ENCODE measurements around the gene CACNA1C.

CACNA1C gene

DNA sequence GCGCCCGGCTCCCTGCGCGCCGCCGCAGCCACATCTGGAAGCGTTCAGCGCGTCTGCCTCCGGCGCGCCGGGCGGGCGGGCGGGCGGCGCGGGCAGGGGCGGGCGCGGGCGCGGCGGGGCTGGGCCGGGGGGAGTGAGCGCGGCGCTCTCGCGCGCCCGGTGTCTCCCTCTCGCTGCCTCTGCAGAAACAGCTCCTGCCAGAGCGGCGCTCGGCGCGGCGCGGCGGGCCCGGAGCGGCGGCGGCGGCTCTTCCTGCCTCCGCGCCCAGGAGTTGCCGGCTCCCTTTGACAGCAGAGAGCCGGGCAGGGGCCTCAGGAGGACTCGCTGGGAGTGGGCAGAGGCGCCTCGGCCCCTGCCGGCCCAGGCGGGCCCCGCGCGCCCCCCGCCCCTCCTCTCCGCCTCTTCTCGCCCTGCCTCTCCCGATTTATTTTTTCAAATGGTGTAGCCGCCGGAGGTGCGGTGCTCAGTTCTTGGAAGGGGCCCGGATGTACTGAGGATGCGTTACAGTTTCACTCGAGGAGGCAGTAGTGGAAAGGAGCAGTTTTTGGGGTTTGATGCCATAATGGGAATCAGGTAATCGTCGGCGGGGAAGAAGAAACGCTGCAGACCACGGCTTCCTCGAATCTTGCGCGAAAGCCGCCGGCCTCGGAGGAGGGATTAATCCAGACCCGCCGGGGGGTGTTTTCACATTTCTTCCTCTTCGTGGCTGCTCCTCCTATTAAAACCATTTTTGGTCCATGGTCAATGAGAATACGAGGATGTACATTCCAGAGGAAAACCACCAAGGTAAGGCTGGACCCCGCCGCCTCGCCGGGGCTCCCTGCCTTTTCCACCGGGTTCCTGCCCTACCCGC, at the start of gene CACNA1C:
CACNA1C (plus strand) TSS at position 162 of the 853 bp plus-strand sequence; CDS start at position 738, 576 bp downstream.
- DNase-seq (ENCODE audit: low spot score), result peak; percentile 69

DNA sequence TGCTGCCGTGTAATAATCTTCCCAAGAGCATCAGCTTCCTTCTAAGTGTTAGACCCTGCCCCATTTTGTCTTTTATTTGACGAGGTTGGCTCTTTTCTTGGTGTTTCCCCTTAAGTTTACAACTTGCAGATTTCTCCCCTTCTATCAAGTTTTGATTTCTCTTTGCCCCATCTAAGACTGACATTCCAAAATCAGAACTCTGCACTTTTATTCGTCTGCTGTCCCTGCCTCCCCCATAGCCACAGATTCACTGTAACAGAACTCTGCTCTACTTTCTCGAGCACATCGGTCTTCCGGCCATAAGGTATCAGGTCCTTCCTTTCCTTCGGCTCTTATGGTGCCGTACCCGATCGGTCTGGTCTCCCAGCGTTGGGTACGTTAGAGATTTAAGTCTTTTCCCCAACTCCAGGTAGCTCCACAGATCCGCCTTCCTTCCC, 49.1 kb upstream of the CACNA1C start:
- peak; percentile 60 for DNase-seq (ENCODE audit: low spot score)

- DNase-seq (ENCODE audit: low spot score), result peak; percentile 98
Observed at GRCh38 chr12:2004113-2004929, 48.5 kb upstream of the CACNA1C start, which contains the start of gene DCP1B. Gene DCP1B (minus strand): TSS chr12:2004457. CDS start chr12:2004431, 26 bp downstream.

DNA sequence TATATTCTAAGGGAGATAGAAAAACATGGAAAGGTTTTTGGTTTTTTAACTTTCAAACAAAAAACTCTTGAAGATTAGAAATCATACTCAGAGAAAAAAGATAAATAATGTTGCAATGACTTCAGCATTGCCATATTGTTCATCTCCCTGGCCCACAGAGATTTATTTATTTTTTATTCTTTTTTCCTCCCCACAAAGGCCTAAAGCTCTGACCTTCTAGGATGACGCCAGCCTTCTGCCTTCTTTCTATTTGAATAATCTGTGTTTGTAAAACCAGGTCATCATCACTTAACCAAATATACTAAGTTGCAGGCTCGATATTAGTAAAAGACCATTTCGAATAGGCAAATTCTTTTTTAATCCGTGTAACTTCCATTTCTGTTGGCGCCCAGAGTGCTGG, 44.1 kb upstream of the CACNA1C start:
- no peak for DNase-seq (ENCODE audit: low spot score)

DNA sequence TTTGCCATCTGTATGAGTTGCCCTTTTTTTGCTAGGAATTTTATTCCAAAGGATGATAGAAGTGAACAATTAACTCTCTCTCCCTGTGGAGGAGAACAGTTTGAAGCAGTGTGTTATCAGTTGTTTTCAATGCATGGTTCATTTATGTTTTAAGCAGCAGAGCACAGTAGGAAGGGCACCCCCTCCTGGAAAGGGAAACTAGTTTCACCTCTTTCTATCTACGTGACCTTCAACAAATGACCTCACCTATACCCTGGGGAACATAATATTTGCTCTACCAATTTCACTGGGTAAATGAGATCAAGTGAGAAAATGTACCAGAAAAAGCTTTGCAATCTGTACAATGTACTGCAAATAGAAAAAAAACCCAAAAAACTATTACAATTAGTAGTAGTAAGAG, 43.2 kb upstream of the CACNA1C start:
- DNase-seq (ENCODE audit: low spot score), result no peak

- DNase-seq (ENCODE audit: low spot score), result no peak
Observed at GRCh38 chr12:2011643-2012607, 40.9 kb upstream of the CACNA1C start.

- no peak for DNase-seq (ENCODE audit: low spot score)
Observed at GRCh38 chr12:2013086-2013485, 39.7 kb upstream of the CACNA1C start.

DNA sequence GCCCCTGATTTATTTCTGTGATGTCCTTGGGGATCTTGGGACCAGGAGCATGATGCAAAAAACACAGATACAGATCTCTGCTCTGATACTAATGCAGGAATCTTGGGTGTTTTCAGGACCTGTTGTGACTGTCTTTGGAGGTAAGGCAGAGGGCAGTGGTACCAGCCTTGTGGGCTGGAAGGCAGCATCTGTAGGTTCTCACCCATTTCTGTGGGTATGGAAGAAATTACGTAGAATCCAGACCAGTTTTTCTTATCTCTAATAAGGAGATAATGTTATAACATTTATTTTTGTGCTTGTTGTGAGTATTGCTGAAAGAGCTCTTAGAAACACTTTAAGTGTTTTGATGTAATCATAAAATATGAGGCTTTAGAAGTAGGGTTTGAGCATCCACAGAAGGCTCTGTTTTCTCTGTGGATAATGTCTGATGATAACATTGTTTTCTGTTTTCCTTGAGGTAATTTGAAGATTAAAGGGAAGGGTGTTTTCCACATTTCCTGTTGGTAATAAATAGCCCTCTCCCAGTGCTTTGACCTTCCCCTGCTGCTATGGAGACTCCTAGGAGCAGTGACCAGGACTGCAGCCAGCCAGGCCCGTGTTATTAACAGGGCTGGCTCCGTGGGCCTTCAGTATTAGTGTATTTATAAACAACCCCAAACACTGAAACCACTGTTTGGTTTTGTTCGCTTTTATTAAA, 39.1 kb upstream of the CACNA1C start:
- DNase-seq (ENCODE audit: low spot score), result no peak

- DNase-seq (ENCODE audit: low spot score), result no peak
Observed at GRCh38 chr12:2014231-2014630, 38.6 kb upstream of the CACNA1C start.

DNA sequence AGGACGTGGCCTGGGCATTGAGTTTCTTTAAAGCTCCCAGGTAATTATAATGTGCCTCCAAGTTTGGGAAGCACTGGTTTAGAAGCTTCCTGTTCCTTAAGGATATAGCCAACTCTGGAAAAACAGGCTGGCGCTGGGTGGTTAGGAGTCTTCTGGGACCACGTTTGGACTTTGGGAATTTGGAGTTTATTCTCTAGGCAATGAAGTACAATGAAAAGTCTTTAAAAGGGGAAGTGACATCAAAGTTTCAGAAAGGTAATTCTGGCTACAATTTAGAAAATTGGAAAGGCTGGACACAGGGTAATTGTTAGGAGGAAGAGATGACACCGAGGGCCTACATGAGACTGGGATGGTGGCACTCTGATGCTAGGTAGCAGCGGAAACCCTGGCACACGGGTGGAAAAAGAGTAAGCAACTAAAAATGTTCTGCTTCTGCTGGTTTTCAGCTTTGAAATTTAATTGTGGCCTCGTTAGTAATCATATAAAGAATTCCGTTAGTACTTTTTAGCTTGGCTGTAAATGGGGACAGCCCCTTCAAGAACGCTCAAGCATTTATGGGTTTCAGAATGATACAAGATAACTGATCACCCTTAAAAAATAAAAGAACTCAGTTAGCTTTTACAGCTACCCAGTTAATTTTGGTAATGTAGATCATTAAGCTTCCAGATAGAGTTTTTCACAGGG, 35.8 kb upstream of the CACNA1C start:
- no peak for DNase-seq (ENCODE audit: low spot score)

DNA sequence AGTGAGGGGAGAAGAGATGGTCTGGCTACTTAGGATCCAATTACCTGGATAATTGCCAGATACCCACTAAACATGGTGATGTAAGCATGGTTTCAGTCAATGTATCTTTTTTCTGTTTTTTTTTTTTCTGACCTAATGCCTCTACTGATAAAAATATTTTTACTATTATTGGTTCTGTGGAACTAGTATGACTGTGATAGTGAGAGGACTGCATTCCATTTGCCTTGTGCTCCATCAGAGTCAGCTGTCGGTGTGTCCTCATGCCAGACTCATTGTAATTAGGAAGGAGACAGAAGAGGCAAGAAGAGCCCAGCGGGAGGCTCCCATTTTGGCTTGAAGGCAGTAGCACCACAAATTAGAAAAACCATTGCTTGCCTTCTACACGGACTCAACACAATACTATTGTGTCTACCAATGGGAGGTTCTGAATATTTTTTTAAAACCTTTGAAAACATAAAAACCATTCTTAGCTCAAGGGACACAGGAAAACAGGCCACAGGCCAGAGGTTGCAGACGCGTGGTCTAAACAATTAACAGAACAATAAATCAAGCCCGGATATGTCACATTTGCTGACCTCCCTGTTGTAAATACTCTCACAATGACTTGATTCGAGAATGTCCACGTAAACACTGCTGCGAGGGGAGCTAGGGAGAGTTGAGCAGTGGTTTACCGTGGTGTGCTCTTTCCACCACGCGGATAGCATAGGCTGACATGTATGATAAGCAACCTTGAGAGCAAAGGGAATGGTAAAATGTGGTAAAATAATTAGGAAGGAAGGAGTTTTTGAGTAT, 35.0 kb upstream of the CACNA1C start:
- no peak for DNase-seq (ENCODE audit: low spot score)

DNA sequence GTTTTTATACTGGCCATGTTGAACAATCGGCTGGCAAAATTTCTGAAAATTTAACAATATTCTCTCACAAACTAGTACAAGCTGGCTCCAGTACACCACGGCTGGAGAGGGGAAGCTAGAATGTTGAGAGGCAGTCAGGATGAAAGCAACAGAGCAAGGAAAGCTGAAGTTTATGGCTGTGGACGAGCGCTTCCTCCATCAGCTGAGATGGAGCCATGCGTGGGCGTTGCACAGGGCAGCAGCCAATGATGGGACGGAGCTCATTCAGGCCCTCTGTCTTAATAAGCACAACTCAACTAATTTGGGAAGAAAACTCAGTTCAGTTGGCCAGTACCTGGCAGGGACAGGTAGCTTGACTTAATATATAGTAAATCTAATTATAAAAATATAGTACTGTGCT, 34.4 kb upstream of the CACNA1C start:
- DNase-seq (ENCODE audit: low spot score), result no peak

DNA sequence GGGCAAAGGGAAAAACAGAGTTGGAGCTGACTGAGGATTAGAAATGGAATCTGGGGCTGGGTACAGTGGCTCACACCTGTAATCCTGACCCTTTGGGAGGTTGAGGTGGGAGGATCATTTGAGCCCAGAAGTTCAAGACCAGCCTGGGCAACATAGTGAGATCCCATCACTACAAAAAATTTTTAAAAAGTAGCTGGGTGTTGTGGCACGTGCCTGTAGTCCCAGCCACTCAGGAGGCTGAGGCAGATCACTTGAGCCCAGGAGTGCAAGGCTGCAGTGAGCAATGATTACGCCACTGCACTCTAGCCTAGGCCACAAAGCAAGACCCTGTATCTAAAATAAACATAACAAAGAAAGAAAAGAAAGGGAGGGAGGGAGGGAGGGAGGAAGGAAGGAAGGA, 33.7 kb upstream of the CACNA1C start:
- no peak for DNase-seq (ENCODE audit: low spot score)

DNA sequence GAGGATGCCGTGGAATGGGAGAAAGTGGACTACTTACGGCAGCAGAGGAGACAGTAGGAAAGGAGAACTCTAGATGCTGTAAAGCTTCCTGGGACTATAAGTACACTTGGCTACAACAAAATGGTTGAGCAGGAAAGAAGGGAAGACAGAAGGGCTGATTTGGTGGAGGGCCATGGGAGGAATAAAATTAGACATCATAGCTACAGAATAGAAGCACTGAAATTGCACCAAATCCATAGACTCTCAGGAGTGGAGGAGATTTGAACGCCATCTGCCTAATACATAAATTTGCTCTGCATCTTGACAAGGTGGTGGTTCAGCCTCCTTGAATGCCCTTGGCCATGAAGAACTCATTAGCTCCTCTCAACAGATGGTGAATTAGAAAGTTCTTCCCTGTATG, 32.3 kb upstream of the CACNA1C start:
- DNase-seq (ENCODE audit: low spot score), result no peak

GRCh38 chr12:2023365-2023764, 29.4 kb upstream of the CACNA1C start:
- no peak for DNase-seq (ENCODE audit: low spot score)

DNA sequence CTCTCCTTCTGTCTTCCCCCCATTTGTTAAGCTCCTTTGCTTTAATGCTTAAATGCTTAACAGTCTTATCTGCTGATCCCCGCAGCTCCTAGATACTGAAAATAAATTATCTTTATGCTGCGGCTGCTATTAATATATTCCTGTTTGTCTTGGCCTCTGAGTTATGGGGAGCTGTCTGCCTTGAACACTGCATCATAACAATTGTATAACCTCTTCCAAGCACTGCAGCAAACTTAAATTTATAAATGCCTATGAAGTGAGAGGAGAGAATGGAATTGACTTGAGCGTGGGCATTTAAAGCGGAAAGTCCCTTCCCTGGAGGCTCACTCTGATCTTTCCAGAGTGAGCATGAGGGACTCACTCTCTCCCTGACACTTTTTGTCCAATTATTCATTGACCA, 25.4 kb upstream of the CACNA1C start:
- DNase-seq (ENCODE audit: low spot score), result no peak

DNA sequence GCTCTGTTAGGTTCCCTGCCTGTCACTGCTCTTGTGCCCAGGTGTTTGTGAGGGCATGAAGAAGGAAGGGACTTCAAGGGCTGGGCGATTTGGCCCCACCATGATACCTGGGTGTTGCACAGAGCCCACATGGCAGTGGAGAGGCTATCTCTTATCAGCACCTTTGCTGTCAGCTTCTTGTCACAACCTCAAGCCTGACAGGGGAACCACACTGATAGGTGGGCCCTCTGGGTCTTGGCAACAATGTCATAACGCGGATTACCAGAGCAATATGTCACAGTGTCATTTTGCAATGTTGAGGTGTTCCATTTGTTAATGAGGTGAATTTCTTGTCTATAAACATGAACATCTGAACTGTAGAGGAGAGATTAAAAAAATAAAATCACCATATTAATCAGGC, 22.9 kb upstream of the CACNA1C start:
- no peak for DNase-seq (ENCODE audit: low spot score)

GRCh38 chr12:2032506-2032905, 20.3 kb upstream of the CACNA1C start:
- no peak for DNase-seq (ENCODE audit: low spot score)

DNA sequence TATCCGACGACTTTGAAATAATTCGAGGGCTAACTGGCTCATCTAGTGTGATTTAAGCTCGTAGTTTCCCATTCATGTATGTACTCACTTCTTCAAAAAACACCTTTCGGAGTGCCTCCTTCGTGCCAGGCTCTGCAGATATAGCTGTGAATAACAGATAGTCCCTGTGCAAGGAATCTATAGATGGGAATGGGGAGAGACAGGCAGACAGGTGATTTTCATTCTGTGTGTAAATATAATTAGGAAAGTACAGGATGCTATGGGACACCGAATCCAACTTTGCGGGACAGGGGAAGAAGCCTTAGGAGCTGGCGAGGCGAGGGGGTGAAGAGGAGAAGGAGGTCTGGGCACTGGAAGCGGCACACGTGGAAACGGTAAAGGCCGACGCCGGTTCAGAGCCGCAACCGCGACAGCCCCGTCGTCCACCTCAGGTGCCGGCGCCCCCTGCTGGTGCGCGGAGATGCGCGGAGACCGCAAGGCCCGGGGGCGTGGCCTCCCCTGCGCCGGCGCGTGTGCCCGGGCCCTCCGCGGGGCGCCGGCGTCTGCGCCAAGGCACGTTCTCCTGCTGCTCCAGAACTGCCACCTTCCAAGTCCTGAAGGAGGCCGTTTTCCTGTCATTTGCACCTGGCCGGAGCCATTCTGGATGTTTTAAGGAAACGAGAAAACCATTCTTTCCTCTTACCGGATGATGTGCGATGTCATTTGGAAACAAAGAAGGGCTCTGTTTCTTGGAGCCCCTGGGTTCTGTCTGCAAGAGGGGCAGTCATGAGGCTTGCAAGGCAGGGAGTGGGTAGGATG, 18.0 kb upstream of the CACNA1C start:
- DNase-seq (ENCODE audit: low spot score), result peak; percentile 81

Data from SW480 (cell line).